DMS153 treated with DMSO at 0.1 percent for 48 hours (cell line): ENCODE measurements around the gene CCM2L.
A peak's percentile ranks its signal among the peaks of the same experiment; 100 is the strongest.

Experiments used
- DNase-seq: peaks from one replicate; lab custom pipeline; 2025; ENCODE audit not compliant: unreplicated experiment; lab: John Stamatoyannopoulos, UW

CCM2L gene

DNA sequence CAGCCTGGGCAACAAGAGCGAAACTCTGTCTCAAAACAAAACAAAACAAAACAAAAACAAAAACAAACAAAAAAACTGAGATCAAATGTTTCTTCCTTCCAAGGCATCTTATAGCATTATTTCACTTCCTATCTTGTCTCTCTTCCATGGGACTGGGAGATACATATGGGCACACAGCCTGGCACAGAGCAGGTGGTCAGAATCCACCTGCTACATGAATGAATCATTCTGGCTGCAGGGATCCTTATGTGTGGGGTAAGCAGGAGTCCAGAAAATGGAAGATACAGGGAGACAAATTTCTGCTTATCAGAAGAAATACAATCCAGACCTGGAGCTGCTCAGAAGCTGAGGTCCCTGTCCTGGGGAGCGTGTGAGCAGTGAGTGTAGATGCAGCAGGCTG is 18.2 kb upstream of the CCM2L start:
- no peak for DNase-seq

DNA sequence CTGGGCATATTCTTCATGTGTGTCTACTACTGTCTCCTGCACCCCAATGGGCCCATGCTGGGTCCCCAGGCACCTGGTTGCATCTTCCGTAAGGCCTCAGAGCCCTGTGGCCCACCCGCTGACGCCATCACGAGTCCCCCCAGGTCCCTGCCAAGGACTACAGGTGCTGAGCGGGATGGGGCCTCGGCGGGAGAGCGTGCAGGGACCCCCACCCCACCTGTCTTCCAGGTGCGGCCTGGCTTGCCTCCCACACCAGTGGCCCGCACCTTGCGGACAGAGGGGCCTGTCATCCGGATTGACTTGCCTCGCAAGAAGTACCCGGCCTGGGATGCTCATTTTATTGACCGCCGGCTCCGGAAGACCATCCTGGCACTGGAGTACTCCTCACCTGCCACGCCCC is 13.2 kb upstream of the CCM2L start:
- no peak for DNase-seq

DNA sequence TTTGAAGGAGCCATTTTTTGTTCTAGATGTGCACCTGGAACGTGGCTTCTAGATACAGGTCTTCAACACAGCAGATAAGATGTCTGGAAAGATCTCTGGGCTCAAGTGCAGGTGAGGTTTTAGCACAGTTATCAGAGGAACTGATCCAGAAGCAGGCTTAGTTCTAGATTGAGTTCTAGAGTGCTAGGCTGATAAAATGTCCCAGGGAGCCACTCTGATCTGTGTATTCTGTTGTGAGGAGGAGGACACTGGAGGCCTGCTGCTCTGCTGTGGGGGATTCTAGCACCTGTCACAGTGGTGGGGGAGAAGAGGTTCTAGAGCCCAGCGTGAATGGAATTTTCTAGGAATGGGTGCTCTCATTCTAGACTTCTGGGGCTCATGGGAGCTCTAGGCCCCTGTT is 12.0 kb upstream of the CCM2L start:
- DNase-seq = no peak

GRCh38 chr20:32003325-32003724 is 6.9 kb upstream of the CCM2L start:
- no peak for DNase-seq

GRCh38 chr20:32004963-32005362 is 5.3 kb upstream of the CCM2L start:
- DNase-seq = no peak

DNA sequence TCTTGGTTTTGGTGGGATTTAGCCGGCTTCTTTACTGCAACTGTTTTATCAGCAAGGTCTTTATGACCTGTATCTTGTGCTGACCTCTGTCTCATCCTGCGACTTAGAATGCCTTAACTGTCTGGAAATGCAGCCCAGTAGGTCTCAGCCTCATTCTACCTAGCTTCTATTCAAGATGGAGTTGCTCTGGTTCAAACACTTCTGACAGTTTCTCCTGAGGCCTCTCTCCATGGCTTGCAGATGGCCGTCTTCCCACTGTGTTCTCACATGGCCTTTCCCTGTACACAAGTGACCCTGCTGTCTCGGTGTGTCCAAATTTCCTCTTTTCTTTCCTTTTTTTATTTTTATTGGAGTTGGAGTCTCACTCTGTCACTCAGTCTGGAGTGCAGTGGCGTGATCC is 4.2 kb upstream of the CCM2L start:
- DNase-seq = no peak

GRCh38 chr20:32006841-32007786 is 3.1 kb upstream of the CCM2L start:
- peak; percentile 51 for DNase-seq

GRCh38 chr20:32007787-32008616 is 2.2 kb upstream of the CCM2L start:
- DNase-seq = peak; percentile 47

DNA sequence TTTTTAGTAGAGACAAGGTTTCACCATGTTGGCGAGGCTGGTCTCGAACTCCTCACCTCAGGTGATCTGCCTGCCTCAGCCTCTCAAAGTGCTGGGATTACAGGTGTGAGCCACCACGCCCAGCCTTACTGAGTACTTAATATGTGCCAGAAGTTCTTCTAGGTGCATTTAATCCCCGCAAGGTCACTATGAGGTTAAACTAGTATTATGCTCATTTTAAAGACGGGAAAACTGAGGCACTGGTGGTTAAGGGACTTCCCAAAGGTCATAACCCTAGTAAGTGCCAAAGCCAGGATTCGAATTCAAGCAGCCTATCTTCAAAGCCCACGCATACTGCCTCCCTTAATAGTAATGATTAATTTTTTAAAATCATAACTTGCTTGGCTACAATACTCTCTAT is 674 bp upstream of the CCM2L start:
- no peak for DNase-seq

DNA sequence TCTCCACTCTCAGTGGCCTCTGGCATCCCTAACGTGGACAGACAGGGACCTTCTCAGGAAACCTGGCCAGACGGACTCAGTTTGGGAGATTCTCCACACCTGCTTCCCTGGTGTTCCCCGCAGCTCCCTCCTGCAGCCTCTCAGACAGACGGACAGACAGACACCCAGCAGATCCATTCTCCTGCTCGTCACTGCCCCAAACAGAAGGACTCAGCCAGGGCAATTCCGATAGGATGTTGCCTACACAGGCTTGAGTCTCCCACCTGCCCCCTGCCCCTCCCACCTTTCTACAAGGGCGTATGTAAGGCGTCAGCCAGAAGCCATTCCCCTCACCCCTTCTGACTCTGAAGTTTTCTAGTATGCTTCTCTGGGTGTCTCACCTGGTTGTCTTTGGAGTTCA is 428 bp downstream of the CCM2L start:
- no peak for DNase-seq

- no peak for DNase-seq
Measured at GRCh38 chr20:32012159-32012688, 2.0 kb downstream of the CCM2L start.

GRCh38 chr20:32013326-32013725 is 3.1 kb downstream of the CCM2L start:
- no peak for DNase-seq

DNA sequence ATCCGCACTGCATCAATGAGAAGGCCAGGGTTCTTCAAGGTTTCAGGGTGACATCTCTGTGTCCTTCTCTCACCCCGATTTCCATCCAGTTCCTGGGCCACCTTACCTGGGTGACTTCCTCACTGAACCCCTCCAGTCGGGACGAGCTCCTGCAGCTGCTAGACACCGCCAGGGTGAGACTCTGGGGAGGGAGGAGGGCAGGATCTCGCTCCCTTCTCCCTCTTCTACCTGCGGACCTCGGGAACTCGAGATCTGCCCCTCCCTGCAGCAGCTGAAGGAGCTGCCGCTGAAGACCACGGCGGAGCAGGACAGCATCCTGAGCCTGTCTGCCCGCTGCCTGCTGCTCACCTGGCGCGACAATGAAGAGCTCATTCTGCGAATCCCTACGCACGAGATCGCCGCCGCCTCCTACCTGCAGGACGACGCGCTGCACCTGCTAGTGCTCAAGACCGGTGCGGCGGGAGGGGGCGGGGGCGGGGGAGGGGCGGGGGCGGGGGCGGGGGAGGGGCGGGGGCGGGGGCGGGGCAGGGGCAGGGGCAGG is 7.5 kb downstream of the CCM2L start:
- DNase-seq = peak; percentile 76

GRCh38 chr20:32018269-32019155 is 8.3 kb downstream of the CCM2L start:
- peak; percentile 77 for DNase-seq

DNA sequence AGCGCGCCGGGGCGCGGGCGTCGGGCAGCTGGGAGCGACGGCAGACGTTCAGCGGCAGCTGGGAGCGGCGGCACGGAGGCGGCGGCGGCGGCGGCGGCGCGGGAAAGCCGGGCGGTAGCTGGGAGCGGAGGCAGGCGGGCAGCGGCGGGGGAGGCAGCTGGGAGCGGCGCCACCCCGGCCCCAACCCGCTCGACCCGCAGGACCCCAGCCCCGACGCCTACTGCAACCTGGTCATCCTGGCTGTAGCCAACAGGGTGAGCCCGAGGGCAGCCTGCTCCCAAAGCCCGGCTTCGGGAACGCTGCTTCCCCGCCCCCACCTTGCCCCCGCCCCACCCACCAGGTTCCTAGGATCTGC is 8.9 kb downstream of the CCM2L start:
- peak; percentile 13 for DNase-seq

DNA sequence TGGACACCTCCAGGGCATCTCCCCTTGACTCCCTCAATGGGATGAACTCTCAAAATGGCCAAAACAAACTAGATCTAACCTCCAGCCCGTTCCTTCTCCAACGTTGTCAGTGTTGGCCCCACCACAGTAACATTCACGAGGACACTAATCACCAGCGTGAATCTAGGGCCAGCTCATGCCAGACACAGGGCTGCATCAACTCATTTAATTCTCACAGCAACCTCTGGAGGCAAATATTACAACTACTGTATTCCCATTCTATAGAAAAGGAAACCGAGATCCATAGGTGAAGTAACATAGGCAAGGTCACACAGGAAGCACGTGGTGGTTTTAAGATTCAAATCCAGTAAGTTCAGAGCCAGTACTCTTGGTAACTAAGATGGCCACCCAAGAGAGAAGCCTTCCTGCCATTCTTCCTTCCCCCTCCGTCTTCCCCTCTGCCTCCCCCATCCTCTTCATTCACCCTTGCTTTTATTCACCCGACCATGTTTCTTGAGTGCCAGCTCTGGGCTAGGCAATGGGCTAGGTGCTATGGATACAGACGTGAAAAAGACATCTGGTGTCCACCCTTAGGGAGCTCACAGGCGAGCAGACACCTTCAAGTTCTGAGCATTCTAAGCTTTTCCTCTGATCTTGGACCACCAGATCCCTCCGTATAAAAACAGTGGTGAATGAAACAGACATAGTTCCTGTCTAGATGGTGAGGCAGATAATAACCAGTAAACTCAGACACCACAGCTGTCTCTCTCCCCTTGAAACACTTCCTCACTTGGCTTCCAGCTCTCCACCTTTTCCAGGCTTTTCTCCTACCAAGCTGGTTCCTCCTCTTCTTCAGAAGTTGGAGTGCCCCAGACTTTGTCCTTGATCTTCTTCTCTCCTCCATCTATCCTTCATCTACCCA is 9.6 kb downstream of the CCM2L start:
- no peak for DNase-seq

- no peak for DNase-seq
Measured at GRCh38 chr20:32021091-32021490, 10.9 kb downstream of the CCM2L start.

GRCh38 chr20:32024683-32025295 is 14.6 kb downstream of the CCM2L start:
- DNase-seq = no peak

DNA sequence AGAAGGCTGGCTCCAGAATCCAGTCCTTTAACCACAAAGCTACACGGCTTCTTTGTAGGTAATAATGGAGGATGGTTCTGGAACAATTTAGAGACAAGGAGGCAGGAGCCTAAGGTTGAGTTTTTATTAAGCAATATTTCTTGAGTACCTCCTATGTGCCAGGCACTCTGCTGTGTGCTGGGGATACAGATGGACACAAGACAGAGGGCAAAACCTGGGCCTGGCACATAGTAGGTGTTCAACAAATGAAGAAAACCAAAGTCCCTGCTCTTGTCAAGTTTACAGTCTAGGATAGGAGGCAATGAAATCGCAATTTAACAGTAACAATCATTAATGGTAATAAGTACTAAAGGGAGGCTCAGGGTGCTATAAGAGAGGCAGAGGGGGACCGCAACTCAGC is 17.4 kb downstream of the CCM2L start:
- no peak for DNase-seq
